ENCODE measurements around the gene ELFN2.

Gene ELFN2

GRCh38 chr22:37427711-37428635, 694 bp upstream of the ELFN2 start:
- no peak for DNase-seq (ENCODE audit: low read depth)
- H3K4me3 ChIP-seq (ENCODE audit: low read depth, low read length): no peak overlapping the region
- no peak for TF ChIP-seq CTCF (IDR thresholded peaks at IDR 0.05; ENCODE audit: low read depth, low read length, missing control alignments)

DNA sequence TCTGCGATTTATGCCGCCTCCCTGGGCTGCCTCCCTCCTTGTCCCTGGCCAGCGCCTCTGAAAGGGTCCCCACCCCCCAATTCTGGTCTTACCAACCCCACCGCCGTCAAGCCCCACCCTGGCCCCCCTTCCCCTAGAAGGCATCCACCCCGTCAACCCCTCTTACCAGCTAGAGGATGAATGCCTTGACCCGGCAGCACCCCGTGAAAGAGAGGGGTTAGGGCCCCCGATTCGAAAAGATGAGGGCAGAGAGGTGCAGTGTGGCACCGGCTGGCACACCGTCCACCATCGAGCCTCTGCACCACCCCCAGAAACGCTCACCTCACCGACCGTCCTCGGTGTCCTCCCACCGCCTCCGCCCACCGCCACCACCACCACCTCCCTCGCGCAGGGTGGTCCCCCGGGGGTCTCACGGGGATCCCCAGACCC, 559 bp downstream of the ELFN2 start:
- no peak for DNase-seq (ENCODE audit: low read depth)
- TF ChIP-seq CTCF (IDR thresholded peaks at IDR 0.05; ENCODE audit: low read depth, low read length, missing control alignments): no peak
- H3K4me3 ChIP-seq (ENCODE audit: low read depth, low read length): no peak overlapping the region

DNA sequence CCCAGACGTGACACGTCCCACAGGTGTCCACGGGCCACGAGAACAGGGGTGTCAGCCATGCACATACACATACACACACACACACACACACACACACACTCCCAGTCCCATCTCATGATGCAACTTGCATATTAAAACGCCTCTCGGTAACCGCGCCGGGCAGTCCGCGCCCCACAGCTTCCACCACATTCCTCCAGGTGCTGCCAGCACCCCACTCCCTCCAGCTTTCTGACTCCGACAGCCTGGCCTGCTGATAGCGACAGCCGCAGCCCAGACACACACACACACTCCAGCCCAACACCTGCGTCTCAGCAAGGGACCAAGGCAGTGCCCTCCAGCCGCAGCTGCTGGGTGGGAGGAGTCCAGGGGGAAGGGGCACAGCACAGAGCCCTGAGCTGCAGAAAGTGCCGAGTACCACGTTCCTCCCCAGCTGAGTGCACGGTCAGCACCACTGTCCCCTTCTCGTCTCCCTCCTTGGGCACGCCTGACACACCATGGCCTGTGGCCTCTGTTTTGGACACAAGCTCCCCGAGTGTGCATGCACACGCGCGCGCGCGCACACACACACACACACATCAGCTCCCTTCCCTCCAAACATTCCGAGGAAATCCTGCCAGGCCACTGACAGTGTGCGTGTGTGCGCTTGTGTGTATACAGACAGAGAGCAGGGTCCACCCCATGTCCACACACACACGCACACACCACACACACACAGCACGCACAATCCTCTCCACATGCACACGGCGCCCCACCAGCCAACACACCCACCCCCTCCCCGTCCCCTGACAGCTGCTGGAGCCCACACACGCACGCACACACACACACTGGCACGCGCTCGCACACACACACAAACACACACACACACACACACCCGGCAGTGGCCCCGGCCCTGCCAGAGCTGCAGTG, 1.2 kb downstream of the ELFN2 start:
- no peak for DNase-seq (ENCODE audit: low read depth)
- no peak overlapping the region for H3K4me3 ChIP-seq (ENCODE audit: low read depth, low read length)
- no peak for TF ChIP-seq CTCF (IDR thresholded peaks at IDR 0.05; ENCODE audit: low read depth, low read length, missing control alignments)

- no peak for DNase-seq (ENCODE audit: low read depth)
- no peak for TF ChIP-seq CTCF (IDR thresholded peaks at IDR 0.05; ENCODE audit: low read depth, low read length, missing control alignments)
- H3K4me3 ChIP-seq (ENCODE audit: low read depth, low read length): no peak overlapping the region
Observed at GRCh38 chr22:37425369-37425768, 1.9 kb downstream of the ELFN2 start.

GRCh38 chr22:37423283-37423682, 4.0 kb downstream of the ELFN2 start:
- no peak for DNase-seq (ENCODE audit: low read depth)
- no peak overlapping the region for H3K4me3 ChIP-seq (ENCODE audit: low read depth, low read length)
- no peak for TF ChIP-seq CTCF (IDR thresholded peaks at IDR 0.05; ENCODE audit: low read depth, low read length, missing control alignments)

- no peak for TF ChIP-seq CTCF (IDR thresholded peaks at IDR 0.05; ENCODE audit: low read depth, low read length, missing control alignments)
- DNase-seq (ENCODE audit: low read depth): no peak
- no peak overlapping the region for H3K4me3 ChIP-seq (ENCODE audit: low read depth, low read length)
Observed at GRCh38 chr22:37421468-37421877, 5.8 kb downstream of the ELFN2 start.

Measured in GM12864 (cell line).